ENCODE data around the gene COMMD3.
A peak's percentile ranks its signal among the peaks of the same experiment; 100 is the strongest.
"Not testable (repeated sequence)": the region's sequence is repeated elsewhere in the genome, so short reads cannot be mapped to it uniquely, and the experiment has no call there.

The COMMD3 gene

DNA sequence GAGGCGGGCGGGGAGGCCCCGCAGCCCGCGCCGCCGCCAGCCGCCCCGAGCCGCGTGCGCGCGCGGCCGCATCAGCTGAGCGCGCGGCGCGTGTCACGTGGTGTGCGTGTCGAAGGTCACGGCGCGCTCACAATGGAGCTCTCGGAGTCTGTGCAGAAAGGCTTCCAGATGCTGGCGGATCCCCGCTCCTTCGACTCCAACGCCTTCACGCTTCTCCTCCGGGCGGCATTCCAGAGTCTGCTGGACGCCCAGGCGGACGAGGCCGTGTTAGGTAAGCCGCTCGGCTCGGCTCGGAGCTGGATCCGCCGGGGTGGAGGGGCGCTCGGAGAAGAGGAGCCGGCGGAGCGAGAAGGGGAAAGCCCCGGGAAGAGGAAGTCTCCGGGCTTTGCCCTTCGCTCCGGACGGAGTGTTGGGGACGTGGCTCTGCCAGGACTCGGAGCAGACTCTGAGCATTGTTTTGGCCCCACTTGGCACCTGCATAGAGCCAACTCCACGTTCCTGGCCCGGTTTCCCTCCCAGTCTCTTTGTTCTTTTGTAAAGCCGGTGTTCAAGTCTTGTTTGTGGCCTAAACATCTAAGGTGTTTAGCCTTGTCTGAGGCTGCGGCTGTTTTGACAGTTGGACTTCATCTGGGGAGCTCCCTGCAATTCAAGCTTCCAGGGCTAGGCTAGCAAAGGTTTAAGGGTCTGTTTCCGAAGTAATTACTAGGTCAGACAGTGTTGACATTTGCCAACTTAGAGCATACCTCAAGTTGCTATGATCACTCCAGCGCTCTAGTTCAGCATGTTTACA lies at the start of gene COMMD3:
TSS of gene COMMD3 (plus strand) at position 103 of the 790 bp plus-strand sequence. CDS start at position 133, 30 bp downstream.
- H3K9me3 ChIP-seq (ENCODE audit: control insufficient read depth, insufficient read depth, low read length) = no peaks in the 10 kb centered on the region
- H3K4me1 ChIP-seq (ENCODE audit: insufficient read depth, low read length) = no peaks in the 10 kb centered on the region
- H3K36me3 ChIP-seq (ENCODE audit: insufficient read depth, low read length) = no peaks in the 10 kb centered on the region
- peak within 1 kb of the TSS; percentile 69 for H3K9ac ChIP-seq (ENCODE audit: low read depth, low read length)

DNA sequence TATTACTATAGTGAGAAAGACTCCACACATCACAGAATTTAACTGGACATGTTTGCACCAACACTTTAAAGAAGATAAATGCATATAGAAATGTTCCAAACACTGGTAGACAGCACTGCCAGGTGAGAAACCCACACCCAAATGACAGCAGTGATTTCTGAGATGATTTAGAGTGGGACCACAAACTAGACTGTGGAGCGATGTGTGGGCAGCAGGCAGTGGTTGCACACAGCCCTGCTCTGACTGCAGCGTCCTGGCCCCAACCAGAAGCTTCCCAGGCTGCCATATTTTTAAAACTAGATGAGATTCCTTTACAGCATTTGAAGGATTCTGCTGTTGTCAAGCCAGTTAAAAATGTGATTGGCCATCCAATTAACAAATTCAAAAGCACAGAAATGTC lies 47.7 kb upstream of the COMMD3 start:
- H3K4me1 ChIP-seq (ENCODE audit: insufficient read depth, low read length) = no peaks in the 10 kb centered on the region
- no peaks in the 10 kb centered on the region for H3K9me3 ChIP-seq (ENCODE audit: control insufficient read depth, insufficient read depth, low read length)
- no peak overlapping the region for H3K9ac ChIP-seq (ENCODE audit: low read depth, low read length)
- H3K36me3 ChIP-seq (ENCODE audit: insufficient read depth, low read length) = no peaks in the 10 kb centered on the region

DNA sequence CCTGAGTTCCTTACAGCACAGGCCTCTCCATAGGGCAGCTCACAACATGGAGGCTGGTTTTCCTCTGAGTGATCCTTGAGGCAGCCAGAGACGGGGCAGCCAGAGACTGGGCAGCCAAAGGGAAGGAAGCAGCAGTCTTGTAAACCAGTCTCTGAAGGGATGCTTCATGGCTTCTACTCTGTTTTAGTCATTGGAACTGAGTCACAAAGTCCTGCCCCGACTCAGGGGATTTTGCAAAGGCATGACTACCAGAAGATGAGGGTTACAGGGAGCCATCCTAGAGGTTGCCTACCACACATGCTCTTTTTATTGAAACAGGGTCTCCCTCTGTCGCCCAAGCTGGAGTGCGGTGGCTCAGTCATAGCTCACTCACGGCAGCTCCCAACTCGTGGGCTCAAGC lies 44.4 kb upstream of the COMMD3 start:
- H3K9ac ChIP-seq (ENCODE audit: low read depth, low read length) = no peak overlapping the region
- no peaks in the 10 kb centered on the region for H3K9me3 ChIP-seq (ENCODE audit: control insufficient read depth, insufficient read depth, low read length)
- H3K36me3 ChIP-seq (ENCODE audit: insufficient read depth, low read length) = no peaks in the 10 kb centered on the region
- H3K4me1 ChIP-seq (ENCODE audit: insufficient read depth, low read length) = no peaks in the 10 kb centered on the region

DNA sequence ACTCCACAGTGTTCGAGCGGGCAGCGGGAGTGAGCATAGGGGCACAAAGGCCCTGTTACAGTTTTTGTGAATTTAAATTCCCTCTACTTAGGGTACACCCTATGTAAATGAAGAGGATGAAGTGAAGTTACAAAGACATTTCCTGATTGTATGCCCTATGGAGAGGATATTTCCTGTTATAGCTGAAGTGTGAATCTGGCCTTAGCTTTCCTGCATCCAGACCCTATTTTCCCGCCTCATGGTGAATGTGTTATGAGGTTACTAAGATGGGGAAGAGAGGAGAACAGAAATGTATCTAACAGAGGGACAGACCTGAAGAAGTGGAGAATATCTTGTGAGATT lies 37.8 kb upstream of the COMMD3 start:
- Histone ChIP-seq H3K36me3 (ENCODE audit: insufficient read depth, low read length) (no peaks in the 10 kb centered on the region), H3K9me3 (ENCODE audit: control insufficient read depth, insufficient read depth, low read length) (no peaks in the 10 kb centered on the region), H3K9ac (ENCODE audit: low read depth, low read length) (no peak overlapping the region), H3K4me1 (ENCODE audit: insufficient read depth, low read length) (peaks cover 21% of the 10 kb centered on the region)

DNA sequence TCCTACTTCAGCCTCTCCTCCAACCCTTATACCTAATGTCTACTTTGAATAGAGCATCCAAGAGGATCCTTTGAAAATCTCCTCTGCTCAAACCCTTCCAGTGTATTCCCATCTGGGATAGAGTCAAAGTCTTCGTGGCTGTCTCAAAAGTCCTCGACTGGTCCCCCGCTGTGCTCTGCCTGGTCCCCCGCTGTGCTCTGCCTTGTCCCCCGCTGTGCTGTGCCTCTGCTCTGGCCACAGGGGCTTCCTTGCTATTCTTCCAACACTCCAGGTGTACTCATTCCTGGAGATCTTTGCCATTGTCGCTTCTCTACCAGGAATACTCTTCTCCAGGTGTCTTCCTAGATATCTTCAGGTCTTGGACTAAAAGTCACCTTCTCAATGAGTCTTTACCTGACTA lies 36.1 kb upstream of the COMMD3 start:
- H3K9ac ChIP-seq (ENCODE audit: low read depth, low read length) = no peak overlapping the region
- H3K4me1 ChIP-seq (ENCODE audit: insufficient read depth, low read length) = peaks cover 21% of the 10 kb centered on the region
- H3K36me3 ChIP-seq (ENCODE audit: insufficient read depth, low read length) = no peaks in the 10 kb centered on the region
- H3K9me3 ChIP-seq (ENCODE audit: control insufficient read depth, insufficient read depth, low read length) = no peaks in the 10 kb centered on the region

GRCh38 chr10:22285130-22285529 lies 31.1 kb upstream of the COMMD3 start:
- no peaks in the 10 kb centered on the region for H3K36me3 ChIP-seq (ENCODE audit: insufficient read depth, low read length)
- H3K9ac ChIP-seq (ENCODE audit: low read depth, low read length) = no peak overlapping the region
- peaks cover 3% of the 10 kb centered on the region; the same call in 1 of the 2 replicates for H3K4me1 ChIP-seq (ENCODE audit: insufficient read depth, low read length)
- no peaks in the 10 kb centered on the region for H3K9me3 ChIP-seq (ENCODE audit: control insufficient read depth, insufficient read depth, low read length)

DNA sequence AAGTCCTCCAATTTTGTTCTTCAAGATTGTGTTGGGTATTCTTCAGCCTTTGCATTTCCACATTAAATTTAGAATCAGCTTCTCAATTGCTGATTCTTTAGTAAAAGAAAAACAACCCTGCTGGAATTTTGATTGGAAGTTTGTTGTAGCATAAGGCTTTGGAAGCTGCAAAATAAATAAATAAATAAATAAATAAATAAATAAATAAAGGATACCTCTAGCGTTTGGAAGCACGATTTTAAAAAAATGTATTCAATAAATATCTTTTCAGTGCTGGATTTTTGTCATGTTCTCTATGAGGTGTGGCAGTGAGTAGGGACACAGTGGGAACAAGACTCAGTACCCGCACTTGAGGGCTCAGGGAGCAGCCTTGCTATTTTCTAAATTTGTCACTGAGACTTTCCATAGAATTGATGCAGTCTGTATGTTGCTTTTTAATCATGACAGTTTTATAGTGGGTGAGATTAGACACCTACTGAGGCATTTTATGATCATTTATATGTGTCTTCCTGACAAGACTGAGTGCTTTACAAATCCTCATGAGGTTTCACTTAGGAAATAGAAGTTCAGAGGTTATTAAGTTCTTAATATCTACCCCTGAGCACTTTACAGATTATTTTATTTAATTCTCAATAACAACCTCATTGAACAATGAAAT lies 22.3 kb upstream of the COMMD3 start:
- Histone ChIP-seq H3K4me1 (ENCODE audit: insufficient read depth, low read length) (no peaks in the 10 kb centered on the region), H3K9me3 (ENCODE audit: control insufficient read depth, insufficient read depth, low read length) (no peaks in the 10 kb centered on the region), H3K9ac (ENCODE audit: low read depth, low read length) (no peak overlapping the region), H3K36me3 (ENCODE audit: insufficient read depth, low read length) (no peaks in the 10 kb centered on the region)

GRCh38 chr10:22294694-22295093 lies 21.5 kb upstream of the COMMD3 start:
- H3K4me1 ChIP-seq (ENCODE audit: insufficient read depth, low read length) = no peaks in the 10 kb centered on the region
- no peaks in the 10 kb centered on the region for H3K9me3 ChIP-seq (ENCODE audit: control insufficient read depth, insufficient read depth, low read length)
- no peak overlapping the region for H3K9ac ChIP-seq (ENCODE audit: low read depth, low read length)
- no peaks in the 10 kb centered on the region for H3K36me3 ChIP-seq (ENCODE audit: insufficient read depth, low read length)

DNA sequence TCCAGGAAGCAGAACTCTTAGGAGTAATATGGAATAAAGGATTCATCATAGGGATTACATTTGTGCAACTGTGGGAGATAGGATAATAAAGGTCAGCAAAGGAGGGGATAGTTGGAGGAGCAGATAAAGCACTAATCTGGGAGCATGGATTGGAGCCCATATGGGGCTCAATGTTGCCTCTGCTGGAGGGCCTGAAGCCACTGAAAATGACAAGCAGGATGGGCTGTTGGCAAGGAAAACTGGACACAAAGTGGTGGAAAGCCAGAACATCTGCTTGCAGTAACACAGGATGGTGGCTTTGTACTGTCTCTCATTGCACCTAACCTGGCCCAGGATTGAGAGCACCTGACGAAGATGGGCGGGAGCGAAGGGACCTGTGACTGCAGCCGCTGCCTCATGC lies 15.0 kb upstream of the COMMD3 start:
- H3K36me3 ChIP-seq (ENCODE audit: insufficient read depth, low read length) = no peaks in the 10 kb centered on the region
- H3K4me1 ChIP-seq (ENCODE audit: insufficient read depth, low read length) = no peaks in the 10 kb centered on the region
- H3K9ac ChIP-seq (ENCODE audit: low read depth, low read length) = no peak overlapping the region
- H3K9me3 ChIP-seq (ENCODE audit: control insufficient read depth, insufficient read depth, low read length) = no peaks in the 10 kb centered on the region

- Histone ChIP-seq H3K4me1 (ENCODE audit: insufficient read depth, low read length) (no peaks in the 10 kb centered on the region), H3K9me3 (ENCODE audit: control insufficient read depth, insufficient read depth, low read length) (no peaks in the 10 kb centered on the region), H3K9ac (ENCODE audit: low read depth, low read length) (no peak overlapping the region), H3K36me3 (ENCODE audit: insufficient read depth, low read length) (no peaks in the 10 kb centered on the region)
These were observed 12.7 kb upstream of the COMMD3 start for GRCh38 chr10:22303461-22303860.

GRCh38 chr10:22305721-22306120 lies 10.5 kb upstream of the COMMD3 start:
- H3K36me3 ChIP-seq (ENCODE audit: insufficient read depth, low read length) = no peaks in the 10 kb centered on the region
- H3K9ac ChIP-seq (ENCODE audit: low read depth, low read length) = no peak overlapping the region
- H3K9me3 ChIP-seq (ENCODE audit: control insufficient read depth, insufficient read depth, low read length) = no peaks in the 10 kb centered on the region
- no peaks in the 10 kb centered on the region for H3K4me1 ChIP-seq (ENCODE audit: insufficient read depth, low read length)

GRCh38 chr10:22308390-22308789 lies 7.8 kb upstream of the COMMD3 start:
- Histone ChIP-seq H3K36me3 (ENCODE audit: insufficient read depth, low read length) (no peaks in the 10 kb centered on the region), H3K9ac (ENCODE audit: low read depth, low read length) (no peak overlapping the region), H3K9me3 (ENCODE audit: control insufficient read depth, insufficient read depth, low read length) (no peaks in the 10 kb centered on the region), H3K4me1 (ENCODE audit: insufficient read depth, low read length) (no peaks in the 10 kb centered on the region)

GRCh38 chr10:22309180-22310000 lies 6.8 kb upstream of the COMMD3 start:
- Histone ChIP-seq H3K9me3 (ENCODE audit: control insufficient read depth, insufficient read depth, low read length) (no peaks in the 10 kb centered on the region), H3K4me1 (ENCODE audit: insufficient read depth, low read length) (no peaks in the 10 kb centered on the region), H3K36me3 (ENCODE audit: insufficient read depth, low read length) (no peaks in the 10 kb centered on the region), H3K9ac (ENCODE audit: low read depth, low read length) (no peak overlapping the region)

DNA sequence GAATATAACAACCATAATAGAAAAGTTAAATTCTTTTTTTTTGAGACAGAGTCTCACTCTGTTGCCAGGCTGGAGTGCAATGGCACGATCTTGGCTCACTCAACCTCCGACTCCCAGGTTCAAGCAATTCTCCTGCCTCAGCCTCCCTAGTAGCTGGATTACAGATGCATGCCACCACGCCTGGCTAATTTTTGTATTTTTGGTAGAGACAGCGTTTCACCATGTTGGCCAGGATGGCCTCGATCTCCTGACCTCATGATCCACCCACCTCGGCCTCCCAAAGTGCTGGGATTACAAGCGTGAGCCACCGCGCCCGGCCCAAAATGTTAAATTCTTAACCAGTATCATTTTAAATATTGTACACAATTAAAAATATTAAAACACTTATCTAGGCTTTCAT lies 6.2 kb upstream of the COMMD3 start:
- H3K4me1 ChIP-seq (ENCODE audit: insufficient read depth, low read length); H3K9me3 ChIP-seq (ENCODE audit: control insufficient read depth, insufficient read depth, low read length); H3K36me3 ChIP-seq (ENCODE audit: insufficient read depth, low read length); H3K9ac ChIP-seq (ENCODE audit: low read depth, low read length): not testable (repeated sequence)

- Histone ChIP-seq H3K9me3 (ENCODE audit: control insufficient read depth, insufficient read depth, low read length) (no peaks in the 10 kb centered on the region), H3K4me1 (ENCODE audit: insufficient read depth, low read length) (no peaks in the 10 kb centered on the region), H3K9ac (ENCODE audit: low read depth, low read length) (no peak overlapping the region), H3K36me3 (ENCODE audit: insufficient read depth, low read length) (no peaks in the 10 kb centered on the region)
These were observed 5.3 kb upstream of the COMMD3 start for GRCh38 chr10:22310928-22311327.

Measured in ES-I3 (cell line).